GM19463 (cell line): ENCODE results near the gene ANKRD27.
"Not testable (repeated sequence)": the region's sequence is repeated elsewhere in the genome, so short reads cannot be mapped to it uniquely, and the experiment has no call there.

Experiments
- ATAC-seq: cut with Tn5 transposase; IDR thresholded peaks from one replicate; pipeline ENCODE4 v1.9.1; 2021; ENCODE audit warnings: mild to moderate bottlenecking, moderate library complexity; ENCODE audit not compliant: unreplicated experiment

The ANKRD27 gene

GRCh38 chr19:32607479-32607878, 67.5 kb downstream of the ANKRD27 start:
- no peak for ATAC-seq

GRCh38 chr19:32606289-32606688, 68.7 kb downstream of the ANKRD27 start:
- ATAC-seq: no peak

GRCh38 chr19:32605544-32605943, 69.4 kb downstream of the ANKRD27 start:
- no peak for ATAC-seq

GRCh38 chr19:32603961-32604360, 71.0 kb downstream of the ANKRD27 start:
- ATAC-seq: no peak

- ATAC-seq: no peak
Measured at GRCh38 chr19:32599736-32600157, 75.2 kb downstream of the ANKRD27 start.

- ATAC-seq: no peak
Measured at GRCh38 chr19:32599258-32599657, 75.7 kb downstream of the ANKRD27 start.

GRCh38 chr19:32598022-32598421, 77.0 kb downstream of the ANKRD27 start:
- ATAC-seq: no peak

GRCh38 chr19:32595491-32595890, 79.5 kb downstream of the ANKRD27 start:
- no peak for ATAC-seq

- ATAC-seq: no peak
Measured at GRCh38 chr19:32594021-32594420, 81.0 kb downstream of the ANKRD27 start.

- not testable (repeated sequence) for ATAC-seq
Measured at GRCh38 chr19:32587747-32588504, 87.1 kb downstream of the ANKRD27 start.

- ATAC-seq: no peak
Measured at GRCh38 chr19:32581705-32582179, 93.2 kb downstream of the ANKRD27 start.

GRCh38 chr19:32580901-32581704, 93.9 kb downstream of the ANKRD27 start, which contains the start of gene PDCD5:
TSS of gene PDCD5 (plus strand) at chr19:32581190. CDS start at chr19:32581262, 72 bp downstream.
- peak; percentile 89 for ATAC-seq

- peak; percentile 28 for ATAC-seq
Measured at GRCh38 chr19:32580353-32580900, 94.6 kb downstream of the ANKRD27 start.

- ATAC-seq: no peak
Measured at GRCh38 chr19:32576790-32577189, 98.2 kb downstream of the ANKRD27 start.

- no peak for ATAC-seq
Measured at GRCh38 chr19:32573492-32573794, 101.5 kb downstream of the ANKRD27 start.

- not testable (repeated sequence) for ATAC-seq
Measured at GRCh38 chr19:32572700-32573491, 102.1 kb downstream of the ANKRD27 start.

- ATAC-seq: not testable (repeated sequence)
Measured at GRCh38 chr19:32571471-32572075, 103.4 kb downstream of the ANKRD27 start.

- ATAC-seq: no peak
Measured at GRCh38 chr19:32570081-32570785, 104.7 kb downstream of the ANKRD27 start.

- ATAC-seq: no peak
Measured at GRCh38 chr19:32567486-32567885, 107.5 kb downstream of the ANKRD27 start.
